HuH-7.5 (cell line): ENCODE measurements around the gene SPEG.

Experiments used
- DNase-seq: peaks from one replicate; pipeline ENCODE4 v3.0.0; 2011; ENCODE audit warnings: low spot score

Gene SPEG

DNA sequence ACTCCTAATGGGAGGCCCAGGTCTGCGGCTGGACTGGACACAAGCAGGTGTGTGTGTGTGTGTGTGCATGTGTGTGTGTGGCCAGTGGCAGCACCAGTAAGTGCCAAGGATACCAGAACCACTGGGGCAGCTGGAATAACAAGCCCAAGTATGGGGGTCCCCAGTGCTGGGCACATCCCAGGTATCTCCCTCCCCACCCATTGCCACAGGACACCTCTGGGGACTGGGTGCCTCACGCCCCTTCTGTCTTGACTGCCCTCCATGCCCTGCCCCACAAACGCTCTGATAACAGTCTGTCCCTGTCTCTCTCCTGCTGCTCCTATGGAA, 9.0 kb downstream of the SPEG start:
- no peak for DNase-seq

DNA sequence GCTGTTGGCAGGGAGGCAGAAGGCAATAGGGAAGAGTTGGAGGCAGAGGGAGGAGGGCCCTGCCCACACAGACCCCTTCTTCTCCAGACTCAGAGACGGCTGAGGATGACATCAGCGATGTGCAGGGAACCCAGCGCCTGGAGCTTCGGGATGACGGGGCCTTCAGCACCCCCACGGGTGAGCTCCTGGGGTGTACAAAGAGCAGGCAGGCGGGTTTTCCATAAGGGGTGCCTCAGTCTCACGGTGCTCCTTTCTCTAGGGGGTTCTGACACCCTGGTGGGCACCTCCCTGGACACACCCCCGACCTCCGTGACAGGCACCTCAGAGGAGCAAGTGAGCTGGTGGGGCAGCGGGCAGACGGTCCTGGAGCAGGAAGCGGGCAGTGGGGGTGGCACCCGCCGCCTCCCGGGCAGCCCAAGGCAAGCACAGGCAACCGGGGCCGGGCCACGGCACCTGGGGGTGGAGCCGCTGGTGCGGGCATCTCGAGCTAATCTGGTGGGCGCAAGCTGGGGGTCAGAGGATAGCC, 10.0 kb downstream of the SPEG start:
- DNase-seq, result no peak

DNA sequence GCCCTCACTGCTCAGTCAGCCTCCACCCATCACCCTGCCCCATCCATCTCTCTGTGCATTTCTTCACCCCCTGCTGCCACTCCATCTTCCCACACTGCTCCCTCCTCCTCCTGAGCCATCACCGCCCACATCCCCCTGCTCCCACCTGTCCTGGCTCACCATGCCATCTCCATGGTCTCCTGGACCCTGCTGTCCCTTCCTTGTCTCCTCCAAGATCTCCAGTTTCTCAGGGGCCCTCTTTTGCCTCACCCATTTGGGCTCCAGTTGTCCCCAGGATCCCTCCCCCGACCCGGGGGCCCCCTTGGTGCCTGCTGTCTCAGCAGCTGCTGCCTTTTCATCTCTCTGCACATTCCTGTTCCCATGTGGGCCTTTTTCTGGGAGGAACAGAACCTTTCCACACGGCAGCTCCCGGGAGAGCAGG, 10.6 kb downstream of the SPEG start:
- no peak for DNase-seq

DNA sequence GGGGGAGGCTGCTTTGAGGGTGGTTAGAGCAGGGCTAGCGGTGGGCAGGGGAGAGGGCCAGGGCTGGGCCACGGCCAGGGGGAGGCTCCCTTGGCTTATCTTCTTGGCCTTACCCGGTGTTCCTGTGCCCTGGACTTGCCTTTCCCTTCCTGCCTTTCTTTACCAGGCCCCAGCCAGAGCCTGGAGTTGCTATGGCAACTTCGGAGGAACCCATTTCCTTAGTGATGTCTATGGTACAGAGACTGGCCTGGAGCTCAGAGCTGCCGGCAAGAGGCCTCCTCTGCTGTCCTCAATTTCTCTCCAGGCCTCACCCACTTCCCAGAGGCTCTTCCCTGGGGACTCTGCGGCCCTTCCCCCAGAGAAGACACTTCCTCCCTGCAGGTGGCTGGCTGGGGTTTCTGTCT, 11.5 kb downstream of the SPEG start:
- DNase-seq, result no peak

DNA sequence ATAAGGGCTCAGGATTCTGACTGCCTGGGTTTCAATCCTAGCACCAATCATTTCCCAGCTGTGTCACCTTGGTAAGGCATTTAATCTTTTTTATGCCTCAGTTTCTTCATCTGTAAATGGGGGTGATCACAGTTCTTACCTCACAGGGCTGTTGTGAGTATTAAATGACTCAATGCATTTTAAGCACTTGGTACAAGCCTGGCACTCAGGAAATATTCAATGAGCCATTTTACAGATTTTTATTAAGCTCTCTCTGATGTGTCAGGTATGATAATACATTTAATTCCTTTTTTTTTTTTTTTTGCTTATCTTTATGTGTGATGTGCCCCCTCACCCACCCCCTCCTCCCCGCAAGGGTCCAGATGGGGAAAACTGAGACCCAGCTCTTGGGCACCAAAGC, 12.0 kb downstream of the SPEG start:
- DNase-seq, result no peak

DNA sequence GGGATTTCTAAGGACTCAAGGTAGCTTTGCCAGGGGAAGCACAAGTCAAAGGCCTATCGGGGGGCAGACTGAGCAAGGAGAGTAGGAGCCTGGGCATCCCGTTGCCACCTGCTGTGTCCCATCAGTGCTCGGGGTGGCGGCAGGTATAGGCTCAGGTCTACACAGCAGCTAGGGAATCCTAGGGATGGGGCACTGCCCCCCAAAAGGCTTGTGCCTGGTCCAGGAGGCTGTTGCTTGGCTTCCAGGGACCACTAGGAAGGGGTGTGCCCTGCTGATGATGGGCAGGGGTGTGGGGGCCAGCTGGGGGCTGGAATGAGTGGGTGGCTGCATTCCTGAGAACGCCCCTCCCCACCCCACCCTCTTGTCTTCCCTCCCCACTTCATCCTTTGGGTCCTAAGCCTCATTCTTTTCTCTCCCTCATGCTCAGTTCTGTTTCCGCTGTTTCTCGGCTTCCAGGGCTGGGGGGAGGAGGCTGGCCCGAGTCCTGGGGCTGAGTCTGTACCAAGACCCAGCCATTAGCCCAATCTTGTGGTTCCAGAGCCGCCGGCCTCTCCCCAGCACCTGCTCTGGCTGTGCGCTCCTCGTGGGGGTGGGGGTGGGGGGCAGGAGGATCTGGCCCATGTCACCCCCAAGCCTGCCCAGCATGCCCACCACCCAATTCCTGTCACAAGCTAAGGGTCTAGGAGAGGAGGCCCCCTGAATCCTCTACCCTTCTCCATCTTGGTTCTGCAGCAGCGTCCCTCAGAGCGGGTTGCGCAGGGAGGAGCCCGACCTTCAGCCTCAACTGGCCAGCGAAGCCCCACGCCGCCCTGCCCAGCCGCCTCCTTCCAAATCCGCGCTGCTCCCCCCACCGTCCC, 12.8 kb downstream of the SPEG start:
- no peak for DNase-seq

DNA sequence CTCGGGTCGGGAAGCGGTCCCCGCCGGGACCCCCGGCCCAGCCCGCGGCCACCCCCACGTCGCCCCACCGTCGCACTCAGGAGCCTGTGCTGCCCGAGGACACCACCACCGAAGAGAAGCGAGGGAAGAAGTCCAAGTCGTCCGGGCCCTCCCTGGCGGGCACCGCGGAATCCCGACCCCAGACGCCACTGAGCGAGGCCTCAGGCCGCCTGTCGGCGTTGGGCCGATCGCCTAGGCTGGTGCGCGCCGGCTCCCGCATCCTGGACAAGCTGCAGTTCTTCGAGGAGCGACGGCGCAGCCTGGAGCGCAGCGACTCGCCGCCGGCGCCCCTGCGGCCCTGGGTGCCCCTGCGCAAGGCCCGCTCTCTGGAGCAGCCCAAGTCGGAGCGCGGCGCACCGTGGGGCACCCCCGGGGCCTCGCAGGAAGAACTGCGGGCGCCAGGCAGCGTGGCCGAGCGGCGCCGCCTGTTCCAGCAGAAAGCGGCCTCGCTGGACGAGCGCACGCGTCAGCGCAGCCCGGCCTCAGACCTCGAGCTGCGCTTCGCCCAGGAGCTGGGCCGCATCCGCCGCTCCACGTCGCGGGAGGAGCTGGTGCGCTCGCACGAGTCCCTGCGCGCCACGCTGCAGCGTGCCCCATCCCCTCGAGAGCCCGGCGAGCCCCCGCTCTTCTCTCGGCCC, 13.6 kb downstream of the SPEG start:
- DNase-seq, result no peak

DNA sequence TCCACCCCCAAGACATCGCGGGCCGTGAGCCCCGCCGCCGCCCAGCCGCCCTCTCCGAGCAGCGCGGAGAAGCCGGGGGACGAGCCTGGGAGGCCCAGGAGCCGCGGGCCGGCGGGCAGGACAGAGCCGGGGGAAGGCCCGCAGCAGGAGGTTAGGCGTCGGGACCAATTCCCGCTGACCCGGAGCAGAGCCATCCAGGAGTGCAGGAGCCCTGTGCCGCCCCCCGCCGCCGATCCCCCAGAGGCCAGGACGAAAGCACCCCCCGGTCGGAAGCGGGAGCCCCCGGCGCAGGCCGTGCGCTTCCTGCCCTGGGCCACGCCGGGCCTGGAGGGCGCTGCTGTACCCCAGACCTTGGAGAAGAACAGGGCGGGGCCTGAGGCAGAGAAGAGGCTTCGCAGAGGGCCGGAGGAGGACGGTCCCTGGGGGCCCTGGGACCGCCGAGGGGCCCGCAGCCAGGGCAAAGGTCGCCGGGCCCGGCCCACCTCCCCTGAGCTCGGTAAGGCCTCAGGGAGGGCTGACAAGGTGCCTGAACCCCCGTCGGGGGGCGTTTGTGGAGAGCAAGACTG, 14.2 kb downstream of the SPEG start:
- no peak for DNase-seq

DNA sequence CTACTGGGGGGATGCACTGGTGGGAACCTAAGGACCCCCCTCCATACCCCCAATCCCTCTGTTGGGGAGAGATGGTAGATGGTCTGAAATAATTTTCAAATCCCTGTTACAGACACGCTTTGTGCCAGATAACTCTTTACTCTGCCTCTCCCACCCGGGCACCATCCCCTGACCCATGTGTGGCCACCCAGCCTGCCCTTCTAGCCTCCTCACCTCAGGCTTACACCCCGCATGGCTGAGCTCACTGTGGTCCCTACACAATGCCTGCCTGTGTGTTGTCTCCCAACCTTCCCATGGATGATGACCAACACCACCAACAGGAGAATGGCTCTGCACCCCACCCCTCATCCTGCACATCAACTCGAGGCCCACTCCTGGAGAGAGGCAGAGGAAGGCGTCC, 15.0 kb downstream of the SPEG start:
- no peak for DNase-seq

DNA sequence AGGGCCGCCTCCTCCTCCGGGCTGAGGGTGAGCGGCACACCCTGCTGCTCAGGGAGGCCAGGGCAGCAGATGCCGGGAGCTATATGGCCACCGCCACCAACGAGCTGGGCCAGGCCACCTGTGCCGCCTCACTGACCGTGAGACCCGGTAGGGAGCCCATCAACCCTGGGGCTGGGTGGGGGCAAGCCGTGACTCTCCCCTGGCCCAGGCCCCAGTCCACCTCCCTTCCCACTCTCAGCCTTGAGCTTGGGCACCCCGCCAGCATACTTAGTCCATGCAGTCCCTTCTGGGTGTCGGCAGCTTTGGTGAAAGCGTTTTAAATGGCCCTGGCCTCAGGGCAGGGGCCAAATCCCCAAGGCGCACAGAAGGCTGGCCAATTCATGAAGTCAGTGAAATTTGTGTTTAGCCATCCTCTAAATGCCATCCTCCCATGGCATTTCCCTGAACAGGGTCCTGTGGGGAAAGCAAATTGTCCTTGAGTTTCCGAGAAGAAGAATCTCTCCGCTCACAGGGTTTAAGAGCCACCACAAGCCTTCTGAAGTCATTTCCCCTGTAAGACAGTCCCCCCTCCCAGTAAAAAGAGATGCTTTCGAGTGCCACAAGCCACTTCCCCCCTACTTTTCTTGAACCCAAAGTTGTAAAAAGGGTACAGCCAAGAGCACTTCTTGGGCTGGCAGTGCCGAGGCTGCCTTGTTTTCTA, 17.2 kb downstream of the SPEG start:
- DNase-seq, result no peak

DNA sequence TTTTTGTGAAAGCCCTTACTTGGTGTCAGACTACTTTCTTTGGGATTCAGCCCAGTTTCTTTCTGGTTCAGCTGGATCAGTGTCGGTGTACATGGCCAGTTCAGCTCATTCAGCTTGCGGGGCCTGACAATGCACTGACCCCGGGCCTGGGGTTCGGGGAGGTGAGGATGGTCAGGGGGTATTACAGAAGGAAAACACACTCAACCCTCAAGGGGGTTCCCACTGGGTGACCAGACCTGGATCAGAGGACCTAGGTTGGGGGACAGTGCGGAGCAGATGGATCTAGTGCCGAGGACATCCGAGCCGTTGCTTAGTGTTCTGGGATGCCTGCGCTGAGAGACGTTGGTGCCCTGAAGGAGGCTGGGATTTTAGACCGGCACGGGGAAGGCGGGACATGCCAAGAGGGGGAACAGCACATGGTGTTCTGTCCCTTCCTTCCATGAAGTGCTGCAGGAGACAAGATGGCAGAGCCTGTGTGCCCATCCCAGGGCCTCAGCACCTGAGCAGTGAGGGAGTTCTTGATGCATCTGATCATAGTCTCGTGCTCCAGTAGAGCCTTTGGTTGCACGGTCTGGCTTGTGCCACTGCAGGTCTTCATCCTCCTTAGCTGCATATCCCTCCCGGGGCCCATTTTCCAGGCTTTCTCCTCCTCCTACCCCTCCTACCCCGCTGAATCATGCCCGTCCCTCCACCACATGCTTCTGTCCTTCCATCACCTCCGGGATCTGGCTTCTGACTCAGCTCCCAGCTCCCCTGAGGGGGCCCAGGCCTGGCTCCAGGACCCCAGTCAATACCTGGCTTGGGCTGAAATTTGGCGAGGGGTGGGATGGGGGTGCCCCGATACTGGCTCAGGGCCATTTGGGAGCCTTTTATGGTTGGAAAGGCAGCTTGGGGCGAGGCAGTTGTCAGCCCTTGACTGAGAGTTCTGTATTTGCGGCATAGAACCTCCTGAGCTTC, 18.0 kb downstream of the SPEG start:
- no peak for DNase-seq

DNA sequence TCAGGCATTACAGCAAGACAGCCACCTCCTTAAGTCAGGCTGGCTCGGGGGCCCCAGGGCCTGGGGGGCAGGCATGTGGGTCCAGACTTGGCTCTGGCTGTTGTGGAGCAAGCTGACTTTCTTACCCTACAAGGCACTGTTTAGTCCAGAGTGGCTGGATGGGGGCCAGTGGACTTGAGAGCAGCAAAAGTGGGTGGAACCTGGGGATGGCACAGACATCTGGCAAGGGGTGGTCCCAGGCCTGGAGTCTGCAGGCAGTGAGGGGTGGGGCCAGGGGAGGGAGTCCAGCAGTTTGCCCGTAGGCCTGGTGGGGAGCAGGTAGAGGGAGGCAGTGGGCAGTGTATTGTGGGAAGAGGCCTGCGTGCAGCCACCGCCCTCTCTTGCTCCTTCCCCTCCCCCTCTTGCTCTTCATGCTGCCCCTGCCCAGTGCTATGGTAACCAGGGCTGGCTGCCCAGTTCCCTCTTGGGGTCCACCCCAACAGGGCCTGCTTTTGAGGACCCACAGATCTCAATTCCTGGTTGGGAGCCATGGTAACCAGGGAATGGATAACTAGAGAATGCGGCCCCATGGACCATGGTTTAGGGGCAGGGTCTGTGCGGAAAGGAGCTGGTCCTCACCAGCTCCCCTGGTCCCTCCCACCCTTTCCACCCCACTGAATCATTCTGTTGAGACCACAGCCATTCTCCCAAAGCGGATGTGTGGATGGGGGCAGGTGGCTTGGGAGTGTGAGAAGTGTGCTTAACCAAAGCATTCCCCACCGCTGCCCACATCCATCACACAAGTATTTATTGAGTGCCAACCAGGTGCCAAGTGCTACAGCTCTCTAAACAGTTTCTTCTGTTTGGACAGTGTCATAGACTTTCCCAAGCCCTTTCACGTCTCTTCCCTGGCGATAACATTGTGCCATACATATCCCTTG, 19.3 kb downstream of the SPEG start:
- no peak for DNase-seq

DNA sequence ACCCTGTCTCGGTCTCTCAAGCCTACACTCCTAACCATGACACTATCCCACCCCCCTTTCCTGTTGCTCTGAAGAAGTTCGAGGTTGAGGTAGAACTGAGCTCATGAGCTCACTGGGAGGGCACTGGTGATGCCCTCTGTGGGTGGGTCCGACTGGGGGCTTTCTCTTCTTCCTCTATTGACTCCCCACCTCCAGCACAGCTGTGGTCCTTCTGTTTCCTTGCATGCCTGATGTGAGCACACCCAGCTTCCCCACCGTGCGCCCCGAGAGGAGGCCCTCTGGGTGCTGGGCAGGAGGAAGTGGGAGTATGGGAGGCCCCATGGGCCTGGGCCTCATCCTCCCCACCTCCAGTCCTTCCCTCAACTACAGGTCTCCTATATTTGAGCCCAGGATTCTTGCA, 20.9 kb downstream of the SPEG start:
- no peak for DNase-seq

DNA sequence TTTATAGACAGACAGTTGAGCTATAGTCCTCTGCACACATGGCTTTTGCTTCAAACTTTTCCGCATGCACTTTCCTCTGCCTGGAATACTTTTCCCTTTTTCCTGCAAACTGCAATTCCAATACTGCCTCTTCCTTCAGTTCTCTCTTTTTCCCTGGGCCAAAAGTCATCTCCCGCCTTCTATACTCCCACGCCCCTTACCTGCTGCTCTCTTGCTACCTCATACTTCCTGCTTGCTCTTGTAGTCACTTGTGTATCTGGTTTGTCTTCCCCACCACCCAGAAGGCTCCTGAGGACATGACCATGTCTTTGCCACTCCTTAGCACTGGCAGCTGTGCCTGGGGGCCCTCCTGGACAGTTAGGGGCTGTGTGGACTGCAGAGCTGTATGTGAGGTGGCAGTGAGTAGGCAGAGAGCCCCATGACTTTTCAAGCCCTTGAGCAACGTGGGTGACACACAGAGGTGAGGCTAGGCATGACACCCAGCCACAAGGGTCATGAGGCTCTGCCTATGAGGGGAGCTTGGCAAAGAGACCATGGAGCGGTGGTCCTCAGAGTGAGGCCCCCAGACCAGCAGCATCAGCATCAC, 23.2 kb downstream of the SPEG start:
- no peak for DNase-seq

DNA sequence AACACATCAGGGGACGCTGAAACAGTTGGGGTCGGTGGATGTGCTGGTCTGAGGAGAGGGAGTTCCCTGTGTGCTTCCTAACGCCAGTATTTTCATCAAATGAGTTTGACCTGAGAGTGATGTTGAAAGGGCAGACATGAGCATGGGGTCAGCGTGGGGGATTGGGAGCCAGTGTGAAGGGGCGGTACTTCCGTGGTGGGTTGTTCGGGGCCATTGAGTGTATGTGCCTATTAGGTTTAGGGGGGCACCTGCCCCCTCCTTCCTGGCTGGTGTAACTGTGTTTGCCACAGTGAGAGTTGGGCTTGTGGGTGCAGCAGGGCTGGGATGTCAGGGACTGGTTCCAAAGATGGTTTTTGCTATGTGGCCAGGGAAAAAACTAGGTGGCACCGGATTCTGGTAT, 24.4 kb downstream of the SPEG start:
- DNase-seq, result no peak

DNA sequence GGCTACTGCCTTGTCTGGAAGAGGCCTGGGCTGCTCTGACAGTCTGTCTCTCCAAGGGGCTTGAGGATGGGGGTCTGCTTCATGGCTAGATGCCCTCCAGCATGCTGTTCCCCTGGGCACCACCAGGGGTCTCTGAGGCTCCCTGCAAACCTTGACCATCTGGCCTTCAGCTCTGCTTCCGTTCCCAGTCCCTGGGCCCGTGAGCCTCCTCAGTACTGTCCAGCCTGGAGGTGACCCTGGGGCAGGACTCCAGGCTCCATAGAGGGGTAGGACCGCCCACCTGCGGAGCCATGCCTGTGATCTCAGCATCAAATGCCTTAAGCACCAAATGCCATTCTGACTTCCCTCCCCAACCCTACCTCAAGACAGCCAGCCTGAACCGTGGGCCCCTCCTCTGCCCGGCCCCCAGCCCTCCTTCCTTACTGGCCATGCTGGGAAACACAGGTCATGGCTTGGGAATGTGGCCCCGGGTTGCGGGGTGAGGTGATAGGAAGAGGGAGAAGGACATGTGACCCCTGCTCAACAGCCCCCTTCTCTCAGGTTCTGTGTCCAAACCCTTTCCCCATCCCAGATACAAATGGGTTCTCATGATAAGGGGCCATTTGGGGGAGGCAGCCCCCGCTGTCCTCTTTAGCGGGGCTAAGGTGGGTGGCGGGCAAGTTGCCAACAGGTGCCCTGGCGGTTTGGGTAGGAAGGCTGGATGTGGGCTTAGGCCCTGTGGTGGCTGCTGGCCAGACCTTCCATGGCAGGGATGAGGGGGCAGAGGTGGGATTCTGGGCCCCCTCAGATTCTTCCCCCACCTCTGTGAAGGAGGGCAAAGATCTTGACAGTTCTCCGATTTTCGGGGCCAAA, 25.0 kb downstream of the SPEG start:
- peak; percentile 93 for DNase-seq

DNA sequence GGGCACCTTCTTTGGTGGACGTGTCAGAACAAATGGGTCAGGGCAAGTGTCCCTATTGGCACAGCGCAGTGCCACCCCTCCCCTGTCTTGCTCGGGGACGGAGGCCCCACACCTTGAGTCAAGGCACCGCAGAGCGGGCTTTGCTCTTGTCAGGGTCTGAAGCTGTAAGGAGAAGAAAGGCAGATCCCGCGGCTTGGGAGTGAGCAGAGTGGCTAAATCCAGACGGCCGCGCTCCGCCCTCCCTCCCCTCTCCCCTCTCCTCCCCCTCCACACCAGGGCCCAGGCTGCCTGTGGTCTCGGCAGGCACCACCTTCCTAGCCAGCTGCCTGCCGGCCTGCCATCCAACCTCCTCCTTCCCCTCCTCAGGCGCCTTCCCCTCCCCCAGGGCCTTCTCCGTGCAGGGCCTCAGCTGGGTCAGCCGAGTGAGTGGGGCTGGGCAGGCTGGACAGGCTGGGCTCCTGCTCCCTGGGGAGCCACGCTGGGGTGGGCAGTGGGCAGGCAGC, 25.8 kb downstream of the SPEG start:
- DNase-seq, result no peak

DNA sequence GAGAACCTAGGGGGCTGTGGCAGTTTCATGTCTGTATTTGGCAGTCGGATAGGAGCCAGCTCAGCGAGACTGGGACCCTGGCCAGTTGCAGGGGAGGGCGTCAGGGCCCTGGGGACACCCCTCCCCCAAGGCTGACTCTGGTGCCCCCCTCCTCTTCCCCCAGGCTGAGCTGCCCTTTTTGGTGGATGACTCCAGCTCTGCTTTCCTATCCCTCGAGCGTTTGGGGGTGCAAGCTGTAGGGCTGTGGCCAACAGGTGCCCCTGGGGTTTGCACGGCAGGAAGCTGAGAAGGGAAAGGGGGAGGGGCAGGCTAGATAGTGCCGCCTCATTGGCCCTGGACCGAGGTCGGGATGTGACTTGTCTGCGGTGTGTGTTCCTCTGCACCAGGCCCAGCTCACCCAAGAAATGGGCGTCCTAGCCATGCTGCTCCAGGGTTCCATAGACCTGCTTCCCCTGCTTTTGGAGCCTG, 26.4 kb downstream of the SPEG start:
- no peak for DNase-seq

DNA sequence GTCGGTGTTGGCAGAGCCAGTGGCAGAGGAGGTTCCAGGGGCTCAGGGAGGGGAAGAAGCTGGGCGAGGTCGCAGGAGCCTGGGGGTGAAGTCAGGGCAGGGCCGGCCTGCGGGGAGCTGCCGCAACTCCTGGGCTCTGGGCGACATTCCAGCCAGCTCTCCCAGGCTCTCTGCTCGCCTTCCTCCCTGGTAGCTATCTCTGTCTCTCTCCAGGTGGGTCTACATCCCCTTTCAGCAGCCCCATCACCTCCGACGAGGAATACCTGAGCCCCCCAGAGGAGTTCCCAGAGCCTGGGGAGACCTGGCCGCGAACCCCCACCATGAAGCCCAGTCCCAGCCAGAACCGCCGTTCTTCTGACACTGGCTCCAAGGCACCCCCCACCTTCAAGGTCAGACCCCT, 27.0 kb downstream of the SPEG start:
- no peak for DNase-seq
